RWPE1 (cell line): Measurements from ENCODE around the gene B4GALT6.

ENCODE experiments used
- CTCF ChIA-PET: fragments of 350-600 bp; sonication (Branson Sonifier 250); formaldehyde crosslinking; extraction: SDS; loops from one replicate; lab custom pipeline; 2021; lab: Yijun Ruan, JAX
- POLR2A ChIA-PET: fragments of 400-600 bp; formaldehyde crosslinking; extraction: SDS; loops from one replicate; lab custom pipeline; 2020; ENCODE audit warnings: antibody characterized with exemption; ENCODE audit not compliant: low non-redundant PET; lab: Yijun Ruan, JAX
- DNase-seq: peaks from one replicate; pipeline ENCODE4 v3.0.0; 2012; ENCODE audit warnings: low spot score
- H3K27ac ChIP-seq: fragments of 450-650 bp; 2 replicates; pipeline ENCODE4 v1.5.1; 2017
- CTCF ChIP-seq: fragments of 450-650 bp; conservative IDR thresholded peaks from 2 replicates; pipeline ENCODE4 v1.5.1; 2017; ENCODE audit warnings: low read depth, mild to moderate bottlenecking

Gene B4GALT6

GRCh38 chr18:31667185-31667584 lies 17.2 kb downstream of the B4GALT6 start:
- POLR2A ChIA-PET = interaction anchor here (0.7 kb wide), 1 partner anchor 24 kb away, joined by 4 read pairs; no protein-coding TSS in a partner anchor

GRCh38 chr18:31666055-31666454 lies 18.3 kb downstream of the B4GALT6 start:
- H3K27ac ChIP-seq = no peak overlapping the region
- no peak for TF ChIP-seq CTCF
- no peak for DNase-seq
- POLR2A ChIA-PET = no interaction called here
- CTCF ChIA-PET = interaction anchor here (0.6 kb wide), 1 partner anchor 1540 kb away, joined by 7 read pairs; no protein-coding TSS in a partner anchor

More at GRCh38 chr18:31667185-31667584, 17.2 kb downstream of the B4GALT6 start:
- DNase-seq = no peak
- CTCF ChIA-PET = interaction anchor here (0.6 to 0.7 kb wide), 2 partner anchors 56 to 1936 kb away, joined by 3 read pairs; no protein-coding TSS in a partner anchor
- no peak for TF ChIP-seq CTCF
- H3K27ac ChIP-seq = no peak overlapping the region

GRCh38 chr18:31664101-31664500 lies 20.3 kb downstream of the B4GALT6 start:
- ChIA-PET POLR2A (no interaction called here), CTCF (interaction anchor here (0.5 kb wide), 1 partner anchor 567 kb away, joined by 3 read pairs; no protein-coding TSS in a partner anchor)
- no peak overlapping the region for H3K27ac ChIP-seq
- DNase-seq = no peak
- TF ChIP-seq CTCF = no peak

GRCh38 chr18:31661965-31662364 lies 22.4 kb downstream of the B4GALT6 start:
- ChIA-PET POLR2A (no interaction called here), CTCF (no interaction called here)
- H3K27ac ChIP-seq = no peak overlapping the region
- no peak for TF ChIP-seq CTCF
- DNase-seq = no peak

- no peak overlapping the region for H3K27ac ChIP-seq
- POLR2A ChIA-PET = no interaction called here
- TF ChIP-seq CTCF = no peak
- no peak for DNase-seq
- CTCF ChIA-PET = no interaction called here
Measured at GRCh38 chr18:31660763-31661162, 23.6 kb downstream of the B4GALT6 start.

GRCh38 chr18:31659576-31660177 lies 24.7 kb downstream of the B4GALT6 start:
- no peak overlapping the region for H3K27ac ChIP-seq
- TF ChIP-seq CTCF = no peak
- DNase-seq = no peak
- ChIA-PET POLR2A (no interaction called here), CTCF (no interaction called here)
